ENCODE results near the gene IGF1R. TPM values are rescaled to one million over a fixed set of nuclear protein-coding genes. Genes with fewer than 3 reads are reported as not detected.

Gene IGF1R
- total RNA-seq, 4 donors from 2014 or later, result 87.8 to 173 (median 107) TPM

- Histone ChIP-seq H3K4me1 (peaks cover 42% of the 10 kb centered on the region), H3K36me3 (no peaks in the 10 kb centered on the region), H3K4me3 (no peak overlapping the region), H3K27me3 (no peaks in the 10 kb centered on the region), H3K27ac (no peak overlapping the region), H3K9me3 (no peaks in the 10 kb centered on the region)
- no peak for TF ChIP-seq POLR2AphosphoS5 (IDR thresholded peaks at IDR 0.05)
- no peak for TF ChIP-seq EP300 (IDR thresholded peaks at IDR 0.05)
- no peak for TF ChIP-seq CTCF (IDR thresholded peaks at IDR 0.05)
- TF ChIP-seq POLR2A (IDR thresholded peaks at IDR 0.05), result no peak
- no peak for DNase-seq (ENCODE audit: low spot score in 2 of 2)
- WGBS, result 74% methylated on average over 3 of the region's 3 CpGs
Measured at GRCh38 chr15:98759277-98759676, 110.9 kb downstream of the IGF1R start.

GRCh38 chr15:98760112-98760826 lies 111.9 kb downstream of the IGF1R start:
- no peak for DNase-seq (ENCODE audit: low spot score in 2 of 2)
- WGBS, result 39% methylated on average over 9 of the region's 9 CpGs
- H3K4me3 ChIP-seq, result no peak overlapping the region
- peak overlapping the region; percentile 52 for H3K27ac ChIP-seq
- H3K27me3 ChIP-seq, result no peaks in the 10 kb centered on the region
- peaks cover 32% of the 10 kb centered on the region for H3K4me1 ChIP-seq
- H3K9me3 ChIP-seq, result no peaks in the 10 kb centered on the region
- TF ChIP-seq POLR2AphosphoS5 (IDR thresholded peaks at IDR 0.05), result no peak
- TF ChIP-seq CTCF (IDR thresholded peaks at IDR 0.05), result no peak
- TF ChIP-seq POLR2A (IDR thresholded peaks at IDR 0.05), result no peak
- no peaks in the 10 kb centered on the region for H3K36me3 ChIP-seq

- H3K36me3 ChIP-seq, result no peaks in the 10 kb centered on the region
- no peaks in the 10 kb centered on the region for H3K27me3 ChIP-seq
- TF ChIP-seq CTCF (IDR thresholded peaks at IDR 0.05) (no peak), EP300 (IDR thresholded peaks at IDR 0.05) (no peak), POLR2AphosphoS5 (IDR thresholded peaks at IDR 0.05) (no peak), POLR2A (IDR thresholded peaks at IDR 0.05) (no peak)
- no peak for DNase-seq (ENCODE audit: low spot score in 2 of 2)
- H3K27ac ChIP-seq, result peak overlapping the region; percentile 52
- H3K4me1 ChIP-seq, result peaks cover 30% of the 10 kb centered on the region
- H3K4me3 ChIP-seq, result no peak overlapping the region
- 67% methylated on average over 2 of the region's 2 CpGs for WGBS
- no peaks in the 10 kb centered on the region for H3K9me3 ChIP-seq
Measured at GRCh38 chr15:98760975-98761374, 112.6 kb downstream of the IGF1R start.

DNA sequence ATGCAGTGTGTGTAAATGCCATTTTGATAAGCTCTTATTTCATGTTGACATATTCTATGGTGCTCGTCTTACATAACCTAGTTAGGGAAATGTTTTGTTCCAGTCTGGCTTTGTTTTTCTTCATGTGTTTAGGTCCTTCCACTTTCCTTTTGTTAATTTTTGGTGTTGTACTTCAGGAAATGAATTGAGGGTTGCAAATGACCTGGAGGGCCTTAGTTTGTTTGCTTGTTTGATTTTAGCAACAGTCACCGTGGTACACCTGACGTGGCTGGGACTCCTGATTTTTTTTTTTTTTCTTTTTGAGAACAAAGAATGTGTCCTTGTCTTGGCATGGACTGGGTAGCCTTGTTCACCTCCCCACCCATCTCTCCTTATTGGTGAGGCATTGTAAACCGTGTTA lies 114.8 kb downstream of the IGF1R start:
- no peak for DNase-seq (ENCODE audit: low spot score in 2 of 2)
- peaks cover 30% of the 10 kb centered on the region for H3K4me1 ChIP-seq
- TF ChIP-seq POLR2AphosphoS5 (IDR thresholded peaks at IDR 0.05) (no peak), CTCF (IDR thresholded peaks at IDR 0.05) (no peak), EP300 (IDR thresholded peaks at IDR 0.05) (no peak), POLR2A (IDR thresholded peaks at IDR 0.05) (no peak)
- H3K27me3 ChIP-seq, result no peaks in the 10 kb centered on the region
- no peak overlapping the region for H3K27ac ChIP-seq
- no peaks in the 10 kb centered on the region for H3K36me3 ChIP-seq
- H3K9me3 ChIP-seq, result no peaks in the 10 kb centered on the region
- no peak overlapping the region for H3K4me3 ChIP-seq
- 39% methylated on average over 4 of the region's 4 CpGs for WGBS

- Histone ChIP-seq H3K4me1 (peaks cover 29% of the 10 kb centered on the region), H3K9me3 (no peaks in the 10 kb centered on the region), H3K27ac (no peak overlapping the region), H3K36me3 (no peaks in the 10 kb centered on the region), H3K27me3 (no peaks in the 10 kb centered on the region), H3K4me3 (no peak overlapping the region)
- WGBS, result 95% methylated on average over 2 of the region's 2 CpGs
- no peak for DNase-seq (ENCODE audit: low spot score in 2 of 2)
- TF ChIP-seq POLR2AphosphoS5 (IDR thresholded peaks at IDR 0.05) (no peak), EP300 (IDR thresholded peaks at IDR 0.05) (no peak)
Measured at GRCh38 chr15:98764291-98764690, 116.0 kb downstream of the IGF1R start.

All from suprapubic skin (tissue), 4 donors.